SU-DHL-6 (cell line): ENCODE results near the gene SH3GL1.

Source experiments
- CTCF ChIP-seq: fragments of 200-600 bp; sonication (generic); IDR thresholded peaks from one replicate; pipeline ENCODE4 v1.5.1; 2017; ENCODE audit warnings: antibody characterized with exemption, mild to moderate bottlenecking, low read length, moderate library complexity; ENCODE audit not compliant: insufficient read depth, poor library complexity, severe bottlenecking
- EZH2phosphoT487 ChIP-seq: fragments of 200-600 bp; sonication (generic), shearing (Covaris generic); conservative IDR thresholded peaks from 2 replicates; pipeline ENCODE4 v1.6.1; 2018; ENCODE audit warnings: mild to moderate bottlenecking, antibody characterized with exemption, low read length, moderate library complexity, mixed read lengths

GRCh38 chr19:4375164-4376027 lies 25.0 kb downstream of the SH3GL1 start:
- no peak for TF ChIP-seq CTCF
- TF ChIP-seq EZH2phosphoT487: no peak
